Keratinocyte (primary cell): ENCODE data around the gene CMTM2. TPM values are rescaled to one million over a fixed set of nuclear protein-coding genes. Genes with fewer than 3 reads are reported as not detected.

Source experiments
- DNase-seq: peaks from one replicate; pipeline ENCODE4 v3.0.0-alpha.2; 2011; ENCODE audit warnings: low read depth, missing footprints, low spot score
- FAIRE-seq: peaks from 2 replicates; lab custom pipeline; 2011; peaks lifted over from hg19 to GRCh38; lab: Jason Lieb, UNC
- H2AFZ ChIP-seq: 2 replicates; pipeline ENCODE4 v1.6.0; 2012; ENCODE audit warnings: low read length, control low read depth, inconsistent platforms; ENCODE audit not compliant: control insufficient read depth
- H3K27ac ChIP-seq: 2 replicates; pipeline ENCODE4 v1.5.1; 2011; ENCODE audit warnings: low read length; ENCODE audit not compliant: control insufficient read depth, insufficient read depth
- H3K27me3 ChIP-seq: 3 replicates; pipeline ENCODE4 v1.6.0; 2011; ENCODE audit warnings: low read length; ENCODE audit not compliant: control insufficient read depth, insufficient read depth; ENCODE audit errors: extremely low read depth
- H3K36me3 ChIP-seq, 2 experiments: 2 replicates in 1 of 2; 3 replicates in 1 of 2; pipeline ENCODE4 v1.5.1; 2011; ENCODE audit warnings: low read length in 2 of 2, mild to moderate bottlenecking in 1 of 2; ENCODE audit not compliant: control insufficient read depth in 2 of 2, insufficient read depth in 2 of 2; ENCODE audit errors: extremely low read depth in 1 of 2
- H3K4me1 ChIP-seq: 3 replicates; pipeline ENCODE4 v1.5.1; 2011; ENCODE audit warnings: low read length; ENCODE audit not compliant: control insufficient read depth, insufficient read depth; ENCODE audit errors: extremely low read depth
- H3K4me2 ChIP-seq: 3 replicates; pipeline ENCODE4 v1.6.0; 2011; ENCODE audit warnings: low read depth, low read length; ENCODE audit not compliant: control insufficient read depth, insufficient read depth; ENCODE audit errors: extremely low read depth
- H3K4me3 ChIP-seq, 3 experiments: fragments of 200-600 bp in 1 of 3; sonication (generic) in 1 of 3; 2 replicates in 2 of 3; 3 replicates in 1 of 3; pipeline ENCODE4 v1.5.1; 2011 to 2016; ENCODE audit warnings: low read length in 3 of 3, mild to moderate bottlenecking in 3 of 3, control low read depth in 2 of 3, inconsistent platforms in 1 of 3, low read depth in 1 of 3, mixed read lengths in 1 of 3, mixed run types in 1 of 3, moderate library complexity in 1 of 3; ENCODE audit not compliant: control insufficient read depth in 2 of 3, insufficient read depth in 2 of 3; ENCODE audit errors: extremely low read depth in 1 of 3
- H3K79me2 ChIP-seq: 2 replicates; pipeline ENCODE4 v1.6.0; 2012; ENCODE audit warnings: low read length; ENCODE audit not compliant: control insufficient read depth, insufficient read depth
- H3K9ac ChIP-seq: 3 replicates; pipeline ENCODE4 v1.6.0; 2011; ENCODE audit warnings: low read length; ENCODE audit not compliant: control insufficient read depth, insufficient read depth; ENCODE audit errors: extremely low read depth
- H3K9me1 ChIP-seq: 3 replicates; pipeline ENCODE4 v1.6.0; 2011; ENCODE audit warnings: low read length; ENCODE audit not compliant: control insufficient read depth, insufficient read depth; ENCODE audit errors: extremely low read depth
- H3K9me3 ChIP-seq: 2 replicates; pipeline ENCODE4 v1.5.1; 2012; ENCODE audit warnings: low read depth, low read length; ENCODE audit not compliant: control insufficient read depth
- H4K20me1 ChIP-seq: 3 replicates; pipeline ENCODE4 v1.6.0; 2011; ENCODE audit warnings: low read length; ENCODE audit not compliant: control insufficient read depth, insufficient read depth; ENCODE audit errors: extremely low read depth
- CTCF ChIP-seq, 3 experiments: IDR thresholded peaks in 1 of 3; conservative IDR thresholded peaks in 1 of 3; optimal IDR thresholded peaks in 1 of 3; 2 replicates in 2 of 3; 3 replicates in 1 of 3; pipeline versions ENCODE3 to v1.5.1; 2011; ENCODE audit warnings: low read length in 3 of 3, mild to moderate bottlenecking in 3 of 3, moderate library complexity in 2 of 3, control low read depth in 1 of 3, inconsistent platforms in 1 of 3; ENCODE audit not compliant: insufficient read depth in 2 of 3; ENCODE audit errors: extremely low read depth in 1 of 3
- EZH2 ChIP-seq: IDR thresholded peaks from one replicate; pipeline ENCODE4 v1.6.1; 2012; ENCODE audit warnings: inconsistent platforms, mild to moderate bottlenecking, low read length, moderate library complexity
- dilution Hi-C: fragments of 300-500 bp; cut with MboI; formaldehyde crosslinking; loops from one replicate; pipeline ENCODE4 v1.7.0; 2020; ENCODE audit warnings: low sequenced_read_pairs; ENCODE audit not compliant: extremely low pct_ligation_motif_present
- polyA plus RNA-seq, 5 experiments: library from polyadenylated mRNA; depleted of rRNA in 3 of 5; stranded (reverse) in 3 of 5; stranded (forward) in 1 of 5; unstranded in 1 of 5; fragments of >200 nt; gene quantifications; 1 replicate in 1 of 5; 2 replicates in 3 of 5; 3 replicates in 1 of 5; pipeline versions ENCODE4 v1.2.1 to v1.2.3, GENCODE V29; 2011 to 2012; ENCODE audit warnings: missing spikeins in 2 of 5, low read depth in 1 of 5, low replicate concordance in 1 of 5

CMTM2 gene
- polyA plus RNA-seq, 1 donor (not counting 4 experiments of a cell fraction or from before 2014, with no cell fraction given) = not detected

GRCh38 chr16:66548068-66548467 lies 31.2 kb upstream of the CMTM2 start:
- Histone ChIP-seq H3K36me3 (no peaks in the 10 kb centered on the region), H3K4me1 (peaks cover 28% of the 10 kb centered on the region), H3K4me3 (no peak overlapping the region), H3K9ac (no peak overlapping the region), H3K4me2 (no peak overlapping the region), H4K20me1 (no peaks in the 10 kb centered on the region), H3K27me3 (no peaks in the 10 kb centered on the region), H3K27ac (no peak overlapping the region), H3K79me2 (no peaks in the 10 kb centered on the region), H2AFZ (no peak overlapping the region), H3K9me3 (no peaks in the 10 kb centered on the region), H3K9me1 (no peaks in the 10 kb centered on the region)
- DNase-seq (no peak), FAIRE-seq (no peak)
- TF ChIP-seq CTCF (optimal IDR thresholded peaks at IDR 0.05 in 1 of 3, IDR thresholded peaks at IDR 0.05 in 1 of 3, conservative IDR thresholded peaks at IDR 0.05 in 1 of 3; ENCODE audit: extremely low read depth in 1 of 3, insufficient read depth in 2 of 3, low read length in 3 of 3) = no peak
- TF ChIP-seq EZH2 = no peak
- dilution Hi-C loops = no loop called here

GRCh38 chr16:66548868-66549267 lies 30.4 kb upstream of the CMTM2 start:
- Histone ChIP-seq H3K36me3 (no peaks in the 10 kb centered on the region), H3K9me3 (no peaks in the 10 kb centered on the region), H3K4me3 (peak overlapping the region; percentile 70 to 80 (median 71)), H4K20me1 (no peaks in the 10 kb centered on the region), H3K4me2 (peak overlapping the region; percentile 85), H3K9me1 (no peaks in the 10 kb centered on the region), H3K9ac (peak overlapping the region; percentile 76), H2AFZ (no peak overlapping the region), H3K79me2 (no peaks in the 10 kb centered on the region), H3K27ac (no peak overlapping the region), H3K4me1 (peaks cover 28% of the 10 kb centered on the region), H3K27me3 (no peaks in the 10 kb centered on the region)
- no peak for FAIRE-seq
- TF ChIP-seq EZH2 = no peak
- TF ChIP-seq CTCF (optimal IDR thresholded peaks at IDR 0.05 in 1 of 3, IDR thresholded peaks at IDR 0.05 in 1 of 3, conservative IDR thresholded peaks at IDR 0.05 in 1 of 3; ENCODE audit: extremely low read depth in 1 of 3, insufficient read depth in 2 of 3, low read length in 3 of 3) = no peak
- no peak for DNase-seq
- dilution Hi-C loops = no loop called here
